Endothelial cell of umbilical vein (primary cell): ENCODE data around the gene ITGA2. TPM values are rescaled to one million over a fixed set of nuclear protein-coding genes. Genes with fewer than 3 reads are reported as not detected.

Experiments used
- BruUV-seq: library from RNA; stranded (reverse); fragments of 400-500 nt; replicated peaks from 2 replicates; lab custom pipeline; 2021; lab: Mats Ljungman, UMichigan
- CTCF ChIA-PET: fragments of 300-600, 350-600 bp; sonication (Branson Sonifier 250); formaldehyde crosslinking; loops from one replicate; lab custom pipeline; 2021; ENCODE audit warnings: antibody characterized with exemption, inconsistent platforms; lab: Charles Lee
- POLR2A ChIA-PET: fragments of 300-600, 350-600 bp; sonication (Branson Sonifier 250); formaldehyde crosslinking; loops from one replicate; lab custom pipeline; 2021; ENCODE audit warnings: antibody characterized with exemption, inconsistent platforms; lab: Charles Lee
- DNase-seq: peaks from one replicate; pipeline ENCODE4 v3.0.0-alpha.2; 2011; ENCODE audit warnings: low read depth, low spot score
- FAIRE-seq: peaks from 2 replicates; lab custom pipeline; 2011; peaks lifted over from hg19 to GRCh38; lab: Jason Lieb, UNC
- H2AFZ ChIP-seq: 2 replicates; pipeline ENCODE4 v1.6.0; 2012; ENCODE audit warnings: low read depth, low read length, control low read depth, inconsistent platforms
- H3K27ac ChIP-seq: 2 replicates; pipeline ENCODE4 v1.5.1; 2011; ENCODE audit warnings: low read depth, mild to moderate bottlenecking, control low read depth, low read length, moderate library complexity; ENCODE audit not compliant: insufficient read depth
- H3K27me3 ChIP-seq, 2 experiments: 2 replicates each; pipeline versions ENCODE4 v1.6.0 to v1.6.1; 2011; ENCODE audit warnings: low read length in 2 of 2, mixed read lengths in 1 of 2; ENCODE audit not compliant: control insufficient read depth in 2 of 2, insufficient read depth in 2 of 2
- H3K36me3 ChIP-seq, 2 experiments: 2 replicates in 1 of 2; 3 replicates in 1 of 2; pipeline ENCODE4 v1.5.1; 2011; ENCODE audit warnings: low read length in 2 of 2, mild to moderate bottlenecking in 1 of 2, moderate library complexity in 1 of 2; ENCODE audit not compliant: control insufficient read depth in 2 of 2, insufficient read depth in 2 of 2; ENCODE audit errors: extremely low read depth in 1 of 2
- H3K4me1 ChIP-seq: 3 replicates; pipeline ENCODE4 v1.5.1; 2011; ENCODE audit warnings: mild to moderate bottlenecking, low read length; ENCODE audit not compliant: control insufficient read depth, insufficient read depth; ENCODE audit errors: extremely low read depth
- H3K4me2 ChIP-seq: 2 replicates; pipeline ENCODE4 v1.6.1; 2011; ENCODE audit warnings: low read length, control low read depth, mixed read lengths; ENCODE audit not compliant: insufficient read depth
- H3K4me3 ChIP-seq, 3 experiments: fragments of 200-600 bp in 1 of 3; sonication (generic), shearing (Covaris generic) in 1 of 3; replicated peaks in 1 of 3; 2 replicates each; pipeline ENCODE4 v1.5.1; 2011 to 2016; ENCODE audit warnings: control low read depth in 3 of 3, low read length in 3 of 3, mild to moderate bottlenecking in 2 of 3, inconsistent platforms in 1 of 3, low read depth in 1 of 3, moderate library complexity in 1 of 3; ENCODE audit not compliant: insufficient read depth in 1 of 3
- H3K79me2 ChIP-seq: 2 replicates; pipeline ENCODE4 v1.6.0; 2012; ENCODE audit warnings: low read length, inconsistent platforms; ENCODE audit not compliant: control insufficient read depth, insufficient read depth
- H3K9ac ChIP-seq: replicated peaks from 2 replicates; pipeline ENCODE3; 2011; ENCODE audit warnings: low read length, control low read depth; ENCODE audit not compliant: insufficient read depth; ENCODE audit errors: extremely low read depth
- H3K9me1 ChIP-seq: replicated peaks from 3 replicates; pipeline ENCODE4 v1.6.0; 2011; ENCODE audit warnings: mild to moderate bottlenecking, low read length; ENCODE audit not compliant: control insufficient read depth, insufficient read depth; ENCODE audit errors: extremely low read depth
- H3K9me3 ChIP-seq: replicated peaks from 2 replicates; pipeline ENCODE4 v1.5.1; 2012; ENCODE audit warnings: low read length, inconsistent platforms; ENCODE audit not compliant: control insufficient read depth, insufficient read depth
- H4K20me1 ChIP-seq: replicated peaks from 2 replicates; pipeline ENCODE3; 2011; ENCODE audit warnings: mild to moderate bottlenecking, low read length; ENCODE audit not compliant: control insufficient read depth, insufficient read depth; ENCODE audit errors: extremely low read depth
- CTCF ChIP-seq, 2 donors: IDR thresholded peaks; 1 replicate in 1 of 2; 2 replicates in 1 of 2; pipeline ENCODE4 v1.5.1; 2011; ENCODE audit warnings: low read length in 2 of 2, mild to moderate bottlenecking in 2 of 2, moderate library complexity in 2 of 2, control low read depth in 1 of 2, inconsistent platforms in 1 of 2, low read depth in 1 of 2; ENCODE audit not compliant: insufficient read depth in 1 of 2; ENCODE audit errors: extremely low read depth in 1 of 2
- EZH2 ChIP-seq: IDR thresholded peaks from 2 replicates; pipeline ENCODE4 v1.6.1; 2012; ENCODE audit warnings: borderline replicate concordance, low read depth, mild to moderate bottlenecking, moderate library complexity, low read length, inconsistent platforms; ENCODE audit not compliant: severe bottlenecking
- FOS ChIP-seq: IDR thresholded peaks from 2 replicates; pipeline ENCODE4 v1.6.1; 2011; ENCODE audit warnings: mild to moderate bottlenecking, low read length, moderate library complexity, borderline replicate concordance; ENCODE audit not compliant: insufficient read depth
- GATA2 ChIP-seq: IDR thresholded peaks from 2 replicates; pipeline ENCODE4 v1.7.0; 2011; ENCODE audit warnings: low read depth, mild to moderate bottlenecking, moderate library complexity, mixed read lengths, low read length; ENCODE audit not compliant: insufficient read length, insufficient read depth
- JUN ChIP-seq: IDR thresholded peaks from 2 replicates; pipeline ENCODE4 v1.6.1; 2011; ENCODE audit warnings: borderline replicate concordance, low read depth; ENCODE audit not compliant: insufficient read length, insufficient read depth
- MAX ChIP-seq: IDR thresholded peaks from 2 replicates; pipeline ENCODE4 v1.6.1; 2011; ENCODE audit not compliant: insufficient read depth, insufficient read length
- MYC ChIP-seq: IDR thresholded peaks from one replicate; pipeline ENCODE4 v1.6.1; 2011; ENCODE audit warnings: mild to moderate bottlenecking, low read depth, low read length
- POLR2A ChIP-seq: IDR thresholded peaks from 2 replicates; pipeline ENCODE4 v1.6.1; 2012; ENCODE audit warnings: low read depth, mild to moderate bottlenecking, control low read depth, low read length
- POLR2AphosphoS5 ChIP-seq: IDR thresholded peaks from 2 replicates; pipeline ENCODE4 v1.6.1; 2012; ENCODE audit warnings: low read depth, mild to moderate bottlenecking, control low read depth, low read length, moderate library complexity; ENCODE audit not compliant: insufficient read depth
- dilution Hi-C: fragments of 300-500 bp; cut with MboI; formaldehyde crosslinking; loops from one replicate; pipeline ENCODE4 v1.15.0; 2019; ENCODE audit warnings: low sequenced_read_pairs; ENCODE audit not compliant: extremely low pct_ligation_motif_present
- intact Hi-C: fragments of 100-400 bp; cut with micrococcal nuclease; formaldehyde crosslinking; loops from one replicate; pipeline ENCODE4 v1.10.0; 2022
- polyA plus RNA-seq, 4 experiments: library from polyadenylated mRNA; depleted of rRNA in 3 of 4; stranded (reverse) in 3 of 4; unstranded in 1 of 4; fragments of >200 nt; gene quantifications; 2 replicates each; pipeline versions ENCODE4 v1.2.1 to v1.2.3, GENCODE V29; 2011 to 2012; ENCODE audit warnings: missing spikeins in 1 of 4
- total RNA-seq: library from RNA; stranded (reverse); gene quantifications from 2 replicates; pipeline ENCODE4 v1.2.3, GENCODE V29; 2021

The ITGA2 gene
- total and polyA plus RNA-seq, 2 donors (not counting 3 experiments of a cell fraction or from before 2014, with no cell fraction given) = 11.2 to 62.3 TPM

GRCh38 chr5:52989781-52990527 is 802 bp downstream of the ITGA2 start:
- H4K20me1 ChIP-seq = no peaks in the 10 kb centered on the region
- ChIA-PET CTCF (interaction anchor here (0.6 to 5.1 kb wide), 15 partner anchors 8 to 150 kb away, joined by 3 to 64 read pairs (median 5); no protein-coding TSS in a partner anchor), POLR2A (interaction anchor here (0.6 to 1.0 kb wide), 2 partner anchors 120 to 261 kb away, joined by 3 to 6 read pairs; partner anchors contain the start of gene MOCS2)
- dilution Hi-C loops = no loop called here
- peaks cover 58% of the 10 kb centered on the region for H3K79me2 ChIP-seq
- peak overlapping the region; percentile 12 for H2AFZ ChIP-seq
- no peaks in the 10 kb centered on the region for H3K27me3 ChIP-seq
- no peaks in the 10 kb centered on the region for H3K36me3 ChIP-seq
- intact Hi-C loops = loop anchor here (1.0 to 2.0 kb wide), 6 partner anchors 14 to 106 kb away; no protein-coding TSS in a partner anchor
- H3K27ac ChIP-seq = peak overlapping the region; percentile 31
- TF ChIP-seq FOS (no peak), CTCF (IDR thresholded peaks at IDR 0.05; ENCODE audit: extremely low read depth in 1 of 2, insufficient read depth in 1 of 2, low read depth in 1 of 2, low read length in 2 of 2) (peak; percentile 29 to 45)
- peak; percentile 78 for DNase-seq
- H3K4me1 ChIP-seq = peaks cover 61% of the 10 kb centered on the region
- H3K4me3 ChIP-seq = peak overlapping the region; percentile 56 to 80 (median 61)
- BruUV-seq = TSS peak; percentile 46
- peak overlapping the region; percentile 97 for H3K4me2 ChIP-seq
- peak; percentile 64 for FAIRE-seq
- no peaks in the 10 kb centered on the region for H3K9me3 ChIP-seq
- peak overlapping the region; percentile 77 for H3K9ac ChIP-seq
- no peaks in the 10 kb centered on the region for H3K9me1 ChIP-seq

- intact Hi-C loops (loop anchor here (1.0 kb wide), 2 partner anchors 14 to 106 kb away; no protein-coding TSS in a partner anchor), dilution Hi-C loops (no loop called here)
- Histone ChIP-seq H4K20me1 (no peaks in the 10 kb centered on the region), H3K9me3 (no peaks in the 10 kb centered on the region), H3K9me1 (no peaks in the 10 kb centered on the region), H2AFZ (no peak overlapping the region), H3K4me1 (peaks cover 56% of the 10 kb centered on the region), H3K4me3 (peak overlapping the region; percentile 56 to 80 (median 61)), H3K79me2 (peaks cover 64% of the 10 kb centered on the region), H3K4me2 (peak overlapping the region; percentile 97), H3K27me3 (no peaks in the 10 kb centered on the region), H3K36me3 (no peaks in the 10 kb centered on the region), H3K9ac (peak overlapping the region; percentile 77), H3K27ac (peak overlapping the region; percentile 31)
- FAIRE-seq (no peak), DNase-seq (no peak)
- ChIA-PET POLR2A (no interaction called here), CTCF (interaction anchor here (0.6 to 5.1 kb wide), 12 partner anchors 10 to 150 kb away, joined by 3 to 64 read pairs (median 10); no protein-coding TSS in a partner anchor)
- TF ChIP-seq JUN (no peak), MYC (no peak), FOS (no peak), MAX (no peak), GATA2 (no peak), CTCF (IDR thresholded peaks at IDR 0.05; ENCODE audit: extremely low read depth in 1 of 2, insufficient read depth in 1 of 2, low read depth in 1 of 2, low read length in 2 of 2) (no peak), EZH2 (no peak), POLR2A (no peak), POLR2AphosphoS5 (no peak)
- BruUV-seq = no TSS peak
These were observed 1.4 kb downstream of the ITGA2 start for GRCh38 chr5:52990528-52990925.
